ENCODE measurements around the gene STIM1.

STIM1 gene

DNA sequence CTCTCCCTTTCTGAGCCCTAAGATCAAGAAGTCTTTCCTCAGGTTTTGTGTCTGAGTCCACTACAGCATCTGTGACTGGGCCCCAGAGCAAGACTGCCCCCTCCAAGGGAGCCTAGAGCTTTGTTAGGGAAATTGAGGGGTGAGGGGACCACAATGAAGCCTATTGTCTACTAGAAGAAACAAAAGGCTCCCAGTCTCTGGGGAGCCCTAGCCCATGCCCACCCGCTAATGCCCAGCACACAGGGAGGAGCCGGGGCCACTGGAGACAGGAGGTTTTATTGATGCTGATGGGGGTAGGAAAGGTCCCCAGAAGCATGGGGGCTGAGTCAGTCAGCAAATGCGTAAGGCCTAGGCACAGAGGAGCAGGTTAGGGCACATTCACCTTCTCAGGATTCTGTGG, 28.7 kb upstream of the STIM1 start:
- no peaks in the 10 kb centered on the region for H3K27me3 ChIP-seq (replicated peaks; ENCODE audit: control insufficient read depth, insufficient read depth, low read length)
- H3K4me3 ChIP-seq (replicated peaks; ENCODE audit: low read depth, low read length): no peak overlapping the region
- no peak for DNase-seq (ENCODE audit: extremely low read depth, insufficient read length)
- H3K36me3 ChIP-seq (ENCODE audit: control insufficient read depth, insufficient read depth, low read length): peaks cover 29% of the 10 kb centered on the region
- no peak for TF ChIP-seq CTCF (IDR thresholded peaks at IDR 0.05; ENCODE audit: insufficient read depth, low read length, poor library complexity, severe bottlenecking)

GRCh38 chr11:3827434-3828186, 27.9 kb upstream of the STIM1 start:
- no peak for TF ChIP-seq CTCF (IDR thresholded peaks at IDR 0.05; ENCODE audit: insufficient read depth, low read length, poor library complexity, severe bottlenecking)
- Histone ChIP-seq H3K36me3 (ENCODE audit: control insufficient read depth, insufficient read depth, low read length) (peaks cover 29% of the 10 kb centered on the region), H3K27me3 (replicated peaks; ENCODE audit: control insufficient read depth, insufficient read depth, low read length) (no peaks in the 10 kb centered on the region), H3K4me3 (replicated peaks; ENCODE audit: low read depth, low read length) (no peak overlapping the region)
- no peak for DNase-seq (ENCODE audit: extremely low read depth, insufficient read length)

DNA sequence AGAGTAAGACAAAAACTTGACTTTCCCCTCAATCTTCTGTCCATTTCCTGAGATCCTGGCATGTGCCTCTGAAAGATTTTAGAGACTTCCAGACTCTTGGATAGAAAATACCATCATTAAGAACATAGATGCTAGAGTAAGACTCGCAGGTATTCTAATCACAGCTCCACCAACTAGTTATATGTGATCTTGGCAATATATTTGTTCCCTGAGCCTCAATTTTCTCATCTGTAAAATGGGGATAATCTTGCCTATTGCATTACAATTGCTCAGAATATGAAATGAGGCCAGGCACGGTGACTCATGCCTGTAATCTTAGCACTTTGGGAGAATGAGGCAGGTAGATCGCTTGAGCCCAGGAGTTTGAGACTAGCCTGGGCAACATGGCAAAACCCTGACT, 25.4 kb upstream of the STIM1 start:
- no peak for DNase-seq (ENCODE audit: extremely low read depth, insufficient read length)
- H3K36me3 ChIP-seq (ENCODE audit: control insufficient read depth, insufficient read depth, low read length): peaks cover 37% of the 10 kb centered on the region
- H3K4me3 ChIP-seq (replicated peaks; ENCODE audit: low read depth, low read length): no peak overlapping the region
- no peaks in the 10 kb centered on the region for H3K27me3 ChIP-seq (replicated peaks; ENCODE audit: control insufficient read depth, insufficient read depth, low read length)
- TF ChIP-seq CTCF (IDR thresholded peaks at IDR 0.05; ENCODE audit: insufficient read depth, low read length, poor library complexity, severe bottlenecking): no peak

- peaks cover 37% of the 10 kb centered on the region for H3K36me3 ChIP-seq (ENCODE audit: control insufficient read depth, insufficient read depth, low read length)
- DNase-seq (ENCODE audit: extremely low read depth, insufficient read length): no peak
- TF ChIP-seq CTCF (IDR thresholded peaks at IDR 0.05; ENCODE audit: insufficient read depth, low read length, poor library complexity, severe bottlenecking): no peak
- H3K27me3 ChIP-seq (replicated peaks; ENCODE audit: control insufficient read depth, insufficient read depth, low read length): no peaks in the 10 kb centered on the region
- no peak overlapping the region for H3K4me3 ChIP-seq (replicated peaks; ENCODE audit: low read depth, low read length)
Observed at GRCh38 chr11:3830730-3831129, 24.7 kb upstream of the STIM1 start.

GRCh38 chr11:3831378-3832239, 23.9 kb upstream of the STIM1 start:
- DNase-seq (ENCODE audit: extremely low read depth, insufficient read length): no peak
- Histone ChIP-seq H3K27me3 (replicated peaks; ENCODE audit: control insufficient read depth, insufficient read depth, low read length) (no peaks in the 10 kb centered on the region), H3K36me3 (ENCODE audit: control insufficient read depth, insufficient read depth, low read length) (peaks cover 36% of the 10 kb centered on the region), H3K4me3 (replicated peaks; ENCODE audit: low read depth, low read length) (no peak overlapping the region)
- no peak for TF ChIP-seq CTCF (IDR thresholded peaks at IDR 0.05; ENCODE audit: insufficient read depth, low read length, poor library complexity, severe bottlenecking)

All from GM06990 (cell line).